ENCODE data around the gene DOCK9.
"Not testable (repeated sequence)": the region's sequence is repeated elsewhere in the genome, so short reads cannot be mapped to it uniquely, and the experiment has no call there.

Gene DOCK9

DNA sequence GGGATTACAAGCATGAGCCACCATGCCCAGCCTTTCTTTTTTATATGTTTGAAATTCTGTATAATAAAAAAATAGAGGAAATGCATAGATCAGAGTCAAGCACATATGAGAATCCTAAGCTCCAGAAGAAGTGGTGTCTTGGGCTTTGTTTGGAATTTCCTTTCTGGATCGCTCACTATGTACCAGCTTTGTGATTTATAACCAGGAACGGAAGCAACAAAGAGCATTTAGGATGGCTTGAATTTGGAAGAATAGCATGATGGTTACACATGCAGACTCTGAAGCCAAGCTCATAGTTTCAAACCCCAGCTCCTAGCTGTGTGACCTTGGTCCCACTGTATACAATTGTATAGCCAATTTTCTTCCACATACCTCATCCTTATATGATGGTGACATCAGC lies 197.4 kb downstream of the DOCK9 start:
- DNase-seq (ENCODE audit: extremely low read depth in 1 of 2, low read depth in 1 of 2): no peak

DNA sequence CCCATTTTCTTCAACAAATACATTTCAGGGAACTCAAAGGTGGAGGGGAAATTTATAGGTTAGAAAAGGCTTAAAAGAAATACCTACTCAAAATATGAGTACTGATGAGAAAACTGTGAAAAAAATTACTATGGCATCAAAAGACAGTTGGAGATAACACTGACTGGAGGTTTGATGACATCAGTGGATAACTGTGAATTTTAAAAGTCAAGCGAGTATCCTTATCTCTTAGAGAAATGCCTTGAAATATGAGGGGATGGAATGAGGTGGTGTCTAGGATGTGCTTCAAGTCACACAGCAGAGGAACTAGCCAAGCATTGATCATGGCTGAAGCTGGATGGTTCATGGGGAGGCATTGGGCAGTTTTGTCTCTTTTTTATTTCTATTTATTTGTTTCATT lies 198.2 kb downstream of the DOCK9 start:
- DNase-seq (ENCODE audit: extremely low read depth in 1 of 2, low read depth in 1 of 2): no peak

DNA sequence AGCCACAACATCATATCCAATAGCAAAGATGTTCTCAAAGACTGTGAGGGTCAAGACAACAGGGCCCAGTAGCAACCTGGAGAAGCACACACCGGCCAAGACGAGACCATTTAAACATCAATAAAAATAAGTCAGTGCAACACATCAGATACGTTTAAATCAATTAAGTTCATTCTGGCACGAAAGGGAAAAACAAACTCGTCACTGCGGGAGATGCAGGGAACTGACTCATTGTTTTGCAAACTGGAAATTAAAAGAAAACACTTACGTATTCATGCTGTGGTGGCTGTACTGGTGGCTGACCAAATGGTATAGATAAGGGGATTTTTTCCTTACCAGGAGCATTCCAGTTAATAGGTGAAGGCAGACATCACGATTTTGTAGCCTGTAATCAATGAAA lies 199.1 kb downstream of the DOCK9 start:
- DNase-seq (ENCODE audit: extremely low read depth in 1 of 2, low read depth in 1 of 2): no peak

DNA sequence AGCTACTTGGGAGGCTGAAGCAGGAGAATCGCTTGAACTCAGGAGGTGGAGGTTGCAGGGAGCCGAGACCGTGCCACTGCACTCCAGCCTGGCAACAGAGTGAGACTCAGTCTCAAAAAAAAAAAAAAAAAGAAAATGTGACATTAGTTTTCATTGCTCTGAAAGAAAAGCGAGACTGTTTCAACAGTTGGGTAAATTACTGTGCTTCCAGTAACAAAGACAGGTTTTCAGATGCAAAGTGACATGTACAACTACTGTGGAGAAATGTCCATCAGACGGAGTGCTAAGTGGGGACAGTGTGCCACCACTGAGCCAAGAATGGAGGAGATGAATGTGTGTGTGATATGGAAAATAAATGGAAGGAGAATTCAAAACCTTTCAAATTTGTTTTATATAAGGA lies 201.2 kb downstream of the DOCK9 start:
- DNase-seq (ENCODE audit: extremely low read depth in 1 of 2, low read depth in 1 of 2): no peak

DNA sequence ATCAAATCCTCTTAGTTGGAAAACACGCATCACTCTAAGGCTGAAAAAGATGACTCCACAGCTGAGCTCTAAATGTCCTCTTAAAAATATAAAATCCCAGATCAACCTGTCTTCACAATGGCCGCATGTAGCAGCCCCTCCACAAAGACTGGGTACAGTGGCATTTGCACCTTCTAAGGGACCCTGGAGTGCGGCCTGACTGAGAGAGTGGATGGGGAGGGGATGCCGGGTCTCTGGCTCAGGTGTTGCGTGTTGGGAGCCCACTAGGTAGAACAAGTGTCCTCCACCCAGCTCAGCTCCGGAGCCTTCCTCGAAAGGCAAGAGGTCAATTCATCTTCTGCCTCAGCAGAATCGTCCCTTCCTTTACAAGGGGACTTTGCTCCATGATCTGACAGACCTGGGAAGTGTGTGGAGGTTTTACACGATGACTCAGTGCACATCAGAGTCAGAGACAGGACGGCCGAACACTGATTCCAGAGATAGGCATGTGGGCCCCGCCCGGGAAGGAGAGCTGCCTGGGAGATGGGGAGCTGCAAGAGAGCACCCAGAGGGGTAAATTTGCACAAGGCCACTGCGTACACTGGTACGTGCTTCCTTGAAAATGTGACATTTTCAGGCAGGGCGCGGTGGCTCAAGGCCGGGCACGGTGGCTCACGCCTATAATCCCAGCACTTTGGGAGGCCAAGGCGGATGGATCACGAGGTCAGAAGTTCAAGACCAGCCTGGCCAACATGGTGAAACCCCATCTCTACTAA lies 201.8 kb downstream of the DOCK9 start:
- no peak for DNase-seq (ENCODE audit: extremely low read depth in 1 of 2, low read depth in 1 of 2)

DNA sequence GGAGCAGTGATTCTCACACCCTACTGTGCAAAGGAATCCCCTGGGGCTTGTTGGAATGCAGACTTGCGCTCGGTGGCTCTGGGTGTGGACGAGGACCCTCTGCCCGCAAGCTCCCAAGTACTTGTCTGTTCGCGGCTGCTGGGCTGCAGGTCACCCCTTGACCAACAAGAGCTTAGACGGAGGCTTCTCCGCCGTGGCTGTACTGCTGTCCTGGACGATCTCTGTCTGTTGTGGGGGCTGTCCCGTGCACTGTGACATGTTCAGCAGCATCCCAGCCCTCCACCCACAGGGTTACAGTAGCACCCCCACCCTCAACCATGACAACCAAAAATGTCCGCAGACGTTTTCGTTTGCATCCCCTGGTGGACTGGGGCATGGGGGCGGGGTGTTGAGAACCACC lies 202.5 kb downstream of the DOCK9 start:
- DNase-seq (ENCODE audit: extremely low read depth in 1 of 2, low read depth in 1 of 2): no peak

DNA sequence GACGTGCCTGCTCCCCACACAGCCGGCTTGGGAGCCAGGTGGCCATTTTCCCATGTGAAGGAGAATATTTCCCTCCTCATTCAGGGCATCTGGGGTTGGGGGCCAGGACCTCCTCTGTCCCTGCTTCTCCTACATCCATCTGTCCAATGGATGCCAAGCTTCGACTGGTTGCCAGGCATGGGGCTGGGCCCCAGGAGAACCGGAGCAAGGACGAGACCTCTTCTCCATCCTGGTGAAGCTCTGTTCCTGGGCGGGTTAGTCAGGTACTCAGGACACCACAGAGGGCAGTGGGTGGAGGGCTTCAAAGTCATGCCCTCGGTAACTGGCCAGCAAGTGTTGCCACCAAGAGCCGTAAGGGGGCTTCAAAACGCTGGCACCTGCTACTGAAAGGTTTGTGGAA lies 203.1 kb downstream of the DOCK9 start:
- DNase-seq (ENCODE audit: extremely low read depth in 1 of 2, low read depth in 1 of 2): no peak

DNA sequence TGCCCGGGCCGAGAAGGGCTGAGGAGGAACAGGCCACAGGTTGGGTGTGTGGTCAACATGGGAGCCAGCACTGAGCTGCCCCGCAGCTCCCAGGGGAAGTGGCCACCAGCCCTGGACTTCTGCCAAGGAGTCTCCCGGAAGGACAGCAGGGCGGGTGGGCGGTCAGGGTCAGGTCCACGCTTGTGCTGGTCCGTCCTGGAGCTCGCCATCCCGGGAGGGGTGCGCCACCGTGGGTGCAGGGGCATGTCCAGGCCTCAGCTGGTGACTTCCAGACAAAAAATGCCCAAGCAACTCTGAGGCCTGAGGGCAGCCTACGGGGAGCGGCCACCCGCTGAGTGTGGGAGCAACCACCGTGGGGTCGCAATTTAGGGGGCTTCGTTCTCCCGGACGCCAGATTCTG lies 203.9 kb downstream of the DOCK9 start:
- no peak for DNase-seq (ENCODE audit: extremely low read depth in 1 of 2, low read depth in 1 of 2)

DNA sequence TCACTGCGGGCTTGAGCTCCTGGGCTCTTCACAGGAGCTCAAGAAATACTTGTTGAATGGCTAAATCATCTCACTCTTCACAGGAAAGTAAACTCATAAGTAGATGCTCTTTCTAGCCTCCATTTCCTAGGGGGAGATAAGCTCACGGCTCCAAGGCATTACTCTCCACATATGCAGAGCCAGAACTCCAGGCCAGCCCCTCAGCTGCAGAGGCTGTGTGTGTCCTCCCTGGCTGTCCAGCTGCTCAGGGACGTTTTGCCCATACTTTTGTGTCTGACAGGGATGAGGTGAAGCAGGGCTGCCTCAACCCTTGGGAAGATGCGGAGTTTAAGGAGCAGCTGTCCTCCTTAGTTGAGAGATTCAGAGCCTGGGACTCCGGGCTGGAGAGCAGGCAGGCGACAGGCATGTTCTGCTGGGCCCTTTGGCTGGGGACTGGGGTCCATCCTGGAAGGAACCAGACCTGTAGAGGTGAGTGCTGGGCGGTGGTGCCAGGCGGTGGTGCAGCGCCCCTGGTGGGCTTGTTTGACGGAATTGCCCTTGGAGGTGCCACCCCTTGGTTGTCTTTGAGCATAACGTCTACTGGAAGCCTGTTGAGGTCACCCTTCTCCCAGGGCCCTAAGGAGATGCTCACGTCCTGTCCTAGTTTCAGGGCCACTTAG lies 204.9 kb downstream of the DOCK9 start:
- no peak for DNase-seq (ENCODE audit: extremely low read depth in 1 of 2, low read depth in 1 of 2)

DNA sequence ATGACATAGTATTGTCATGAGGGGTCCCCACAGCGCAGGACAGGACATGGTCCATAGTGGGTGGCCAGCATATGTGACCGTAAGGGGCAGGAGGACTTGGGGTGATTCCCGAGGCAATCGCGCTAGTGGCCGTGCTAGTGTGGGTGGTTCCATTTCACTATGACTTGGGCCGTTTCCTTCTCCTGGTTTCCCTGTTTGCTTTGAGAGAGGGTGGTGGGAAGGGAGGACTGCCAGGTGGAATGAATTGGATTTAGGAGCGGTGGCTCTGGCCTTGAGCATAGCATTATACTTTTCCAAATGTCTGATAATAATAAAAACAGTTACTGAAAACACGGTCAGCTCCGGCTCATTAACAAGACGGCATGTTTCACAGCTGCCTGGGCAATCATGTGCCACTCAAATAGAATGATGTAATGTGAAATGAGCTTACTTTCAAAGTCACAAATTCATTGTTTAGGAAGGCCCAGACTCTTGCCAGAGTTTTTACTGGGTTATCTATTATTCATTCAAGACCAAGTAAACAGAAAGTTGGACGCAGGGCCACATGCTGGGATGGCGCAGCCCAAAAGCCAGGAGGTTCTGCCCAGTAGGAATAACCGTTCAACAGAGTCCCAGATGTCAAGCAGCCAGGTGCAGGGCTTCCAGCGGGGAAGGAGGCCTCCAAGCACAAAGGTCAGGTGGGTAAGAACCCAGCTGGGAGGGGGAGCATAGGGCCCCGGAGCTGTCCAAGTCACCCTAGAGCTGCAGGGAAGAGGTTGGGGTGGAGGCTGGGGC lies 205.8 kb downstream of the DOCK9 start:
- no peak for DNase-seq (ENCODE audit: extremely low read depth in 1 of 2, low read depth in 1 of 2)

DNA sequence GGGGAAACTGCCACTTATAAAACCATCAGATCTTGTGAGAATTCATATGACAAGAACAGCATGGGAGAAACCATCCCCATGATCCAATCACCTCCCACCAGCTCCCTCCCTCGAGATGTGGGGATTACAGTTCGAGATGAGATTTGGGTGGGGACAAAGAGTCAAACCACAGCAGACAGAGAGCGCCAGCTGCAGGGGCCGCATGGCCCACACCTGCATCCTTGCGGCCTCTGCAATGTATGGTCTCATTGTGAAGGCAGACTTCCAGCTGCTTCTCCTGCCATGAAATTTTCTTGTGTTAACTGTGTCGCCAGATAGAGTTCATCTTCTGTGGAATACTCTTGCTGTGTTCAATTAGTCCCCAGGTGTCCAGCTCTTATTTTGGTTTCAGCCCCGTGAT lies 208.1 kb downstream of the DOCK9 start:
- DNase-seq (ENCODE audit: extremely low read depth in 1 of 2, low read depth in 1 of 2): no peak

DNA sequence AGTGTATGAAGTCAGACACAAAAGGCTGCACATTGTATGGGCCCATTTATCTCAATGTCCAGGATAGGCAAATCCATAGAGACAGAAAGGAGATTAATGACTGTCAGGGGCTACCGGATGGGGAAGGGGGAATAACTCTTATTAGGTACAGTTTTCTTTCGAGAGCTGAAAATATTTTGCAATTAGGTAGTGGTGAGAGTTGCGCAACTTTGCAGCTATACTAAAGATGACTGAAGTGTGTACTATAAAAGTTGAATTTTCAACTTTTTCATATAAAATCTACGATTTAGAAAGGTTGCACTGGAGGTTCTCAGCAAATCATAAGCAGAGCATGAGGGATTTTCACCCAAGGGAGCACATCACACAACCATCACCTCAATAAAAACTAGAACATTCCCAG lies 209.3 kb downstream of the DOCK9 start:
- no peak for DNase-seq (ENCODE audit: extremely low read depth in 1 of 2, low read depth in 1 of 2)

DNA sequence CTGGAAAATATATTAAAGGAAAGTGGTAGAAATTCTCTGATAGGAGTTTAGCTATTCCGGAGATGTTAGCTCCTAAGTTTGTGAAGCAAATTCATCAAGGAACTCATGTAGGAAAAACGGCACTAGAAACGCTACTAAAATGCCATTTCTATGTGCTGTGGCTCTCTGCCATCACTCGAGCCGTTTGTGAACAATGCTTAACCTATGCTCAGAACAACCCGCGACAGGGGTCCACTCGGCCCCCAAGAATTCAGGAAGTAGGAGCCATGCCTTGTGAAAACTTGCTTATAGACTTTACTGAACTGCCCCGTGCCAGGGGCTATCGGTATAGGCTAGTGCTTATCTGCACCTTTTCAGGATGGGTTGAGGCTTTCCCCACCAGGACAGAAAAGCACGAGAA lies 211.2 kb downstream of the DOCK9 start:
- no peak for DNase-seq (ENCODE audit: extremely low read depth in 1 of 2, low read depth in 1 of 2)

DNA sequence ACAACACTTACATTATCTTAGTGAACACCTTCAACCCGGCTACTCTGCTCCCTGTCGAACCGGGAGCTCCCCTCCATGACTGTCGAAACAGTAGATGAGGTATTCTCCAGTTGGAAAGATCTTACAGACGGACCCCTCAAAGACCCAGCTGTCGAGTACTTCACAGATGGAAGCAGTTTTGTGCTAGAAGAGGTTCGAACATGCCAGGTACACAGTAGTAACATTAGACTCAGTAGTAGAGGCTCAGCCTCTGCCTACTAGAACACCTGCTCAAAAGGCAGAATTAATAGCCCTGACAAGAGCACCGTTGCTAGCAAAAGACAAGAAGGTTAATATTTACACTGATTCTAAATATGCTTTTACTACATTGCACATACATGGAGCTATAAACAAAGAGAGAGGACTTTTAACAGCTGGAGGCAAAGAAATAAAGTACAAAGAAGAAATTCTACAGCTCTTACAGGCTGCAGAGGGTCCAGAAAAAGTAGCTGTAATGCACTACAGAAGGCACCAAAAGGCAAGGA lies 211.8 kb downstream of the DOCK9 start:
- no peak for DNase-seq (ENCODE audit: extremely low read depth in 1 of 2, low read depth in 1 of 2)

DNA sequence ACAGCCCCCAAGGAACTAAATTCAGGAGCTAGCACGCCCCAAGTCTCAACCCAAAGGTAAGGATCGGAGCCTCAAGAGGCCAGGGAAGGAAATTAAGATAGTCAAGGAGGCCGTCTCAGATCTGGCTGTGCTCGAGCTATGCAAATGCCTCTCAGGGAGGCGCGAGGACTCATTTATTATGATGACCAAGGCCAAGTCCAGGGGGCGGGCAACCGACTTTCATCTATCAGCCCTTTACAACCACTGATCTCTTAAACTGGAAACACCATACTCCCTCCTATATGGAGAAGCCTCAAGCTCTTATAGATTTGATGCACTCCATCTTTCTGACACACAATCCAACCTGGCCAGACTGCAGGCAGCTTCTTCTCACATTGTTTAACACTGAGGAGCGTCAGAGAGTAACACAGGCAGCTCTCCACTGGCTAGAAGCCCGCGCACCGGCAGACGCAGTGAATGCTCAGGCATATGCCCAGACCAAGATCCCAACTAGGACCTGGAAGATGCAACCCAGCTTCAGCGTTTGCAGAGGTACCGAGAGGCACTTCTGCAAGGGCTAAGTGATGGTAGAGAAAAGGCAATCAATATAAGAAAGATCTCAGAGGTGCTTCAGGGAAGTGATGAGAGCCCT lies 215.8 kb downstream of the DOCK9 start:
- DNase-seq (ENCODE audit: extremely low read depth in 1 of 2, low read depth in 1 of 2): no peak

DNA sequence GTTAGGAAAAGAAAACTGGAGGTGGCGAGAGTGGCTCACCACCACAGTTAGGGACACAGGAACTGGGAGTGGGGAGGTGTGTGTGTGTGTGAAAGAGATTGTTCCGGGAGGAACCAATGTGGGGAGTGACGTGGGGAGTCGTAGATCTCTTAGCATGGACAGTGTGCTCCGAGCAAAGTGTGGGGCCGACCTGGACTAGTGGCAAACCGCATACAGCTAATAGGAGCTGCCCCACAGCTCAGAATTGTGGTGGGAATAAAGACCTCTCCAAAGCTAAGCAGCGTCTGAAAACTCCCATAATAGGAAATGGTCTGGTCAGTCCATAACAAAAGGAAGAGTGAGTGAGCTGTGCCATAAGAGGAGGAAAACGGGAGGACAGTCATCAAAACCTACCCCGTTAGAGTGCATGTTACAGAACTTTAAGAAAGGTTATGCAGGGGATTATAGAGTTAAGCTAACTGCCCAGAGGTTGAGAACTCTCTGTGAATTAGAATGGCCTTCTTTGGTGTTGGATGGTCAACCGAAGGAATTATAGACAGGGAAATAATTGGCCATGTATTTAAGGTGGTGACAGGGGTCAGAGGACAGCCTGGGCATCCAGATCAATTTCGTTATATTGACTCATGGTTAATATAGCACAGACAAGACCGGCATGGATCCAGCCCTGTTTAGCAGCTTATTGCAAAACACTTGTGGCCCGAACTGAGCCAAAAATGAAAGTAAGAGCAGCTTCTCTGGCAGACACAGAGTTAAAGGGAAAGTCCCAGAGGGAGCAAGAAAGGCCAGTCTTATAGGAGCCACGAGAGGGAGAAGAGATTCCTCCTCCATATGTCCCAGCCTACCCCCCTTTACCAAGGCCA lies 216.5 kb downstream of the DOCK9 start:
- no peak for DNase-seq (ENCODE audit: extremely low read depth in 1 of 2, low read depth in 1 of 2)

DNA sequence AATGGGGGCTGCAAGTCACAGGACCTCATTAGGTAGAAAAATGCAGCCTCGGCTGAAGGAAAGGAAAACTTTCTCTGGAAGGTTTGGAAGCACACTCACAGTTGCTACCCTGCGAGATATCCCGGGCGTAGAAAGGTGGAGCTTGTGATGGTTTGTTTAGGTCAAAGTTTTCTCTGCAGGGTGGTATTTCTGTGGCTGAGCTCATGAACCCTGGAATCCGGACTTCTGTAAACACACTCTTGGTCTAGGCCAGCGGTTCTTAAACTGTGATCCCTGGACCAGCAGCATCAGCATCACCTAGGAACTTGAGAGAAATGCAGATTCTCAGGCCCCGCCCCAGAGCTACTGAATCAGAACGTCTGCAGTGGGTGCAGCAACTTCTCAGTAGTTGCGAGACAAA lies 222.1 kb downstream of the DOCK9 start:
- DNase-seq (ENCODE audit: extremely low read depth in 1 of 2, low read depth in 1 of 2): no peak

DNA sequence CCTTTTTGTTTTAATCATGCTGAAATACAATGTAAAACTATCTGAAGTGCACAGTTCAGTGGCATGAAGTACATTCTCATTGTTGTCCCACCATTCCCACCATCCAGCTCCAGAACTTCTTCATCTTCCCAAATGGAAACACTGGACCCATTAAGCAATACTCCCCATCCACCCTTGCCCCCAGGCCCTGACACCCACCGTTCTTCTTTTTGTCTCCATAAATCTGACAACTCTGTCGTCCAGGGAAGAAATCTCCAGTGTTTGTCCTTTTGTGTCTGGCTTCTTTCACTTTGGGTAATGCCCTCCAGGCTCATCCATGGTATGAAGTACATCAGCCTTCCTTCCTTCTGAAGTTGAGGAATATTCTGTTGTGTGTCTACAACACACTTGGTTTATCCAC lies 222.7 kb downstream of the DOCK9 start:
- no peak for DNase-seq (ENCODE audit: extremely low read depth in 1 of 2, low read depth in 1 of 2)

DNA sequence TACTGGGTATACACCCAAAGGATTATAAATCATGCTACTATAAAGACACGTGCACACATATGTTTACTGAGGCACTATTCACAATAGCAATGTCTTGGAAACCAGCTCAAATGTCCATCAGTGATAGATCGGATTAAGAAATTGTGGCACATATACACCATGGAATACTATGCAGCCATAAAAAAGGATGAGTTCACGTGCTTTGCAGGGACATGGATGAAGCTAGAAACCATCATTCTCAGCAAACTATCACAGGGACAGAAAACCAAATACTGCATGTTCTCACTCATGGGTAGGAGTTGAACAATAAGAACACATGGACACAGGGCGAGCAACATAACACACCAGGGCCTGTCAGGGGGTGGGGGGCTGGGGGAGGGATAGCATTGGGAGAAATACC lies 223.4 kb downstream of the DOCK9 start:
- DNase-seq (ENCODE audit: extremely low read depth in 1 of 2, low read depth in 1 of 2): not testable (repeated sequence)
